GM12891 (cell line): ENCODE data around the gene BRAF.
"Not testable (repeated sequence)": the region's sequence is repeated elsewhere in the genome, so short reads cannot be mapped to it uniquely, and the experiment has no call there.

ENCODE experiments used
- POLR2A ChIP-seq: IDR thresholded peaks from 2 replicates; pipeline ENCODE4 v1.6.1; 2011; ENCODE audit warnings: low read depth, low read length, control low read depth
- POLR2AphosphoS5 ChIP-seq: IDR thresholded peaks from 2 replicates; pipeline ENCODE4 v1.6.1; 2011; ENCODE audit warnings: low read depth, low read length, control low read depth
- POU2F2 ChIP-seq: IDR thresholded peaks from 2 replicates; pipeline ENCODE4 v1.6.1; 2011; ENCODE audit warnings: low read depth, mild to moderate bottlenecking, control low read depth, low read length, moderate library complexity
- SPI1 ChIP-seq: IDR thresholded peaks from 2 replicates; pipeline ENCODE4 v1.6.1; 2011; ENCODE audit warnings: low read depth, low read length, control low read depth
- TAF1 ChIP-seq: IDR thresholded peaks from 2 replicates; pipeline ENCODE4 v1.6.1; 2011; ENCODE audit warnings: low read depth, low read length, control low read depth

DNA sequence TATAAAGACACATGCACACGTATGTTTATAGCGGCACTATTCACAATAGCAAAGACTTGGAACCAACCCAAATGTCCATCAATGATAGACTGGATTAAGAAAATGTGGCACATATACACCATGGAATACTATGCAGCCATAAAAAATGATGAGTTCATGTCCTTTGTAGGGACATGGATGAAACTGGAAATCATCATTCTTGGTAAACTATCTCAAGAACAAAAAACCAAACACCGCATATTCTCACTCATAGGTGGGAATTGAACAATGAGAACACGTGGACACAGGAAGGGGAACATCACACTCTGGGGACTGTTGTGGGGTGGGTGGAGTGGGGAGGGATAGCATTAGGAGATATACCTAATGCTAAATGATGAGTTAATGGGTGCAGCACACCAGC lies 181.5 kb downstream of the BRAF start:
- not testable (repeated sequence) for TF ChIP-seq POLR2AphosphoS5, POLR2A, POU2F2, SPI1, TAF1
